ENCODE measurements around the gene MED23. TPM values are rescaled to one million over a fixed set of nuclear protein-coding genes. Genes with fewer than 3 reads are reported as not detected.
A peak's percentile ranks its signal among the peaks of the same experiment; 100 is the strongest.

MED23 gene
- total and polyA plus RNA-seq, 2 donors (not counting 1 experiment from before 2014, with no cell fraction given), result 25.1 to 27.4 TPM

- Histone ChIP-seq H3K36me3 (ENCODE audit: control insufficient read depth, insufficient read depth, low read length) (no peaks in the 10 kb centered on the region), H3K4me1 (ENCODE audit: control insufficient read depth, extremely low read depth, insufficient read depth, low read length) (peaks cover 3% of the 10 kb centered on the region), H3K9me3 (ENCODE audit: control insufficient read depth, insufficient read depth, low read depth, low read length) (no peaks in the 10 kb centered on the region), H3K4me3 (replicated peaks in 1 of 4; ENCODE audit: control extremely low read depth in 1 of 4, insufficient read depth in 1 of 4, low read depth in 3 of 4, low read length in 4 of 4) (no peak overlapping the region), H4K20me1 (ENCODE audit: control insufficient read depth, extremely low read depth, insufficient read depth, low read length) (no peaks in the 10 kb centered on the region), H3K4me2 (ENCODE audit: extremely low read depth, insufficient read depth, low read length) (no peak overlapping the region), H3K27me3 (ENCODE audit: control insufficient read depth, insufficient read depth, low read length) (no peaks in the 10 kb centered on the region), H3K9ac (ENCODE audit: insufficient read depth, low read length) (no peak overlapping the region), H3K79me2 (ENCODE audit: control insufficient read depth, insufficient read depth, low read length) (no peaks in the 10 kb centered on the region), H3K27ac (ENCODE audit: insufficient read depth, low read length) (no peak overlapping the region), H2AFZ (ENCODE audit: low read length) (no peak overlapping the region)
- peak in 1 of 2 donors; percentile 95 for DNase-seq (ENCODE audit: low read depth in 2 of 2)
- TF ChIP-seq CTCF (conservative IDR thresholded peaks at IDR 0.05 in 1 of 2, IDR thresholded peaks at IDR 0.05 in 1 of 2; ENCODE audit: low read depth in 1 of 2, low read length in 2 of 2), result no peak
- TF ChIP-seq EZH2 (IDR thresholded peaks at IDR 0.05; ENCODE audit: low read length, missing control alignments), result no peak
Measured at GRCh38 chr6:131657630-131658111, 29.6 kb upstream of the MED23 start.

GRCh38 chr6:131657222-131657621 lies 29.2 kb upstream of the MED23 start:
- no peaks in the 10 kb centered on the region for H3K79me2 ChIP-seq (ENCODE audit: control insufficient read depth, insufficient read depth, low read length)
- no peak for TF ChIP-seq EZH2 (IDR thresholded peaks at IDR 0.05; ENCODE audit: low read length, missing control alignments)
- no peak for TF ChIP-seq CTCF (conservative IDR thresholded peaks at IDR 0.05 in 1 of 2, IDR thresholded peaks at IDR 0.05 in 1 of 2; ENCODE audit: low read depth in 1 of 2, low read length in 2 of 2)
- H3K9ac ChIP-seq (ENCODE audit: insufficient read depth, low read length), result no peak overlapping the region

GRCh38 chr6:131656667-131657066 lies 28.6 kb upstream of the MED23 start:
- no peak overlapping the region for H3K9ac ChIP-seq (ENCODE audit: insufficient read depth, low read length)
- H3K4me3 ChIP-seq (replicated peaks in 1 of 4; ENCODE audit: control extremely low read depth in 1 of 4, insufficient read depth in 1 of 4, low read depth in 3 of 4, low read length in 4 of 4), result no peak overlapping the region
- H3K9me3 ChIP-seq (ENCODE audit: control insufficient read depth, insufficient read depth, low read depth, low read length), result no peaks in the 10 kb centered on the region
- H3K27me3 ChIP-seq (ENCODE audit: control insufficient read depth, insufficient read depth, low read length), result no peaks in the 10 kb centered on the region
- H3K36me3 ChIP-seq (ENCODE audit: control insufficient read depth, insufficient read depth, low read length), result no peaks in the 10 kb centered on the region
- DNase-seq (ENCODE audit: low read depth in 2 of 2), result no peak
- H3K79me2 ChIP-seq (ENCODE audit: control insufficient read depth, insufficient read depth, low read length), result no peaks in the 10 kb centered on the region
- no peak overlapping the region for H3K27ac ChIP-seq (ENCODE audit: insufficient read depth, low read length)
- H2AFZ ChIP-seq (ENCODE audit: low read length), result no peak overlapping the region
- H4K20me1 ChIP-seq (ENCODE audit: control insufficient read depth, extremely low read depth, insufficient read depth, low read length), result no peaks in the 10 kb centered on the region
- H3K4me1 ChIP-seq (ENCODE audit: control insufficient read depth, extremely low read depth, insufficient read depth, low read length), result peaks cover 3% of the 10 kb centered on the region
- no peak overlapping the region for H3K4me2 ChIP-seq (ENCODE audit: extremely low read depth, insufficient read depth, low read length)
- TF ChIP-seq CTCF (conservative IDR thresholded peaks at IDR 0.05 in 1 of 2, IDR thresholded peaks at IDR 0.05 in 1 of 2; ENCODE audit: low read depth in 1 of 2, low read length in 2 of 2) (no peak), EZH2 (IDR thresholded peaks at IDR 0.05; ENCODE audit: low read length, missing control alignments) (no peak)

More at GRCh38 chr6:131657222-131657621, 29.2 kb upstream of the MED23 start:
- no peak overlapping the region for H3K4me2 ChIP-seq (ENCODE audit: extremely low read depth, insufficient read depth, low read length)
- H3K9me3 ChIP-seq (ENCODE audit: control insufficient read depth, insufficient read depth, low read depth, low read length), result no peaks in the 10 kb centered on the region
- H3K27me3 ChIP-seq (ENCODE audit: control insufficient read depth, insufficient read depth, low read length), result no peaks in the 10 kb centered on the region
- no peaks in the 10 kb centered on the region for H3K36me3 ChIP-seq (ENCODE audit: control insufficient read depth, insufficient read depth, low read length)
- no peaks in the 10 kb centered on the region for H4K20me1 ChIP-seq (ENCODE audit: control insufficient read depth, extremely low read depth, insufficient read depth, low read length)
- H3K4me1 ChIP-seq (ENCODE audit: control insufficient read depth, extremely low read depth, insufficient read depth, low read length), result peaks cover 3% of the 10 kb centered on the region
- H3K27ac ChIP-seq (ENCODE audit: insufficient read depth, low read length), result no peak overlapping the region
- peak in 1 of 2 donors; percentile 53 for DNase-seq (ENCODE audit: low read depth in 2 of 2)
- H2AFZ ChIP-seq (ENCODE audit: low read length), result no peak overlapping the region
- H3K4me3 ChIP-seq (replicated peaks in 1 of 4; ENCODE audit: control extremely low read depth in 1 of 4, insufficient read depth in 1 of 4, low read depth in 3 of 4, low read length in 4 of 4), result no peak overlapping the region

All from fibroblast of lung (primary cell).